HepG2 (cell line): Measurements from ENCODE around the gene UBQLN4. TPM values are rescaled to one million over a fixed set of nuclear protein-coding genes. Genes with fewer than 3 reads are reported as not detected.

Experiments
- ATAD3A ChIP-seq: sonication (generic); formaldehyde crosslinking; IDR thresholded peaks from 2 replicates; pipeline ENCODE4 v1.4.0; 2020; ENCODE audit warnings: missing genetic modification reagents
- GATAD1 ChIP-seq: IDR thresholded peaks from 2 replicates; pipeline ENCODE4 v1.6.1; 2016; ENCODE audit warnings: missing genetic modification reagents, missing compliant biosample characterization
- IKZF4 ChIP-seq: sonication (generic); formaldehyde crosslinking; IDR thresholded peaks from 2 replicates; pipeline ENCODE4 v1.5.1; 2020; ENCODE audit warnings: borderline replicate concordance, mild to moderate bottlenecking, low read depth, missing genetic modification reagents; ENCODE audit errors: not compliant biosample characterization
- KAT8 ChIP-seq: IDR thresholded peaks from 2 replicates; pipeline ENCODE4 v1.6.1; 2016; ENCODE audit warnings: missing genetic modification reagents, missing compliant biosample characterization
- SATB2 ChIP-seq: sonication (generic); formaldehyde crosslinking; IDR thresholded peaks from 2 replicates; pipeline ENCODE4 v1.5.0; 2020; ENCODE audit warnings: missing genetic modification reagents
- YEATS4 ChIP-seq: sonication (generic); formaldehyde crosslinking; IDR thresholded peaks from 2 replicates; pipeline ENCODE4 v1.4.0; 2020; ENCODE audit warnings: missing genetic modification reagents, borderline replicate concordance
- ZNF10 ChIP-seq: sonication (generic); formaldehyde crosslinking; IDR thresholded peaks from 2 replicates; pipeline ENCODE4 v1.4.0; 2020; ENCODE audit warnings: mild to moderate bottlenecking, low read depth, missing genetic modification reagents, borderline replicate concordance
- ZNF180 ChIP-seq: sonication (generic); formaldehyde crosslinking; IDR thresholded peaks from 2 replicates; pipeline ENCODE4 v1.4.0; 2020; ENCODE audit warnings: low read depth, missing genetic modification reagents, borderline replicate concordance
- ZNF777 ChIP-seq: sonication (generic); formaldehyde crosslinking; IDR thresholded peaks from 2 replicates; pipeline ENCODE4 v1.4.0; 2020; ENCODE audit warnings: missing genetic modification reagents
- polyA plus RNA-seq, 8 experiments: library from polyadenylated mRNA; depleted of rRNA in 3 of 8; stranded (reverse) in 7 of 8; unstranded in 1 of 8; fragments of >200 nt; fragmentation: Illumina TruSeq in 4 of 8; extraction: Trizol in 4 of 8; gene quantifications; 2 replicates each; pipeline versions ENCODE4 v1.2.1 to v1.2.3, GENCODE V29; 2011 to 2016; ENCODE audit warnings: low read depth in 4 of 8, missing spikeins in 1 of 8, mixed read lengths in 1 of 8; ENCODE audit not compliant: insufficient read depth in 1 of 8
- total RNA-seq, 5 experiments: library from RNA; depleted of rRNA; stranded (reverse); fragments of >200 nt; fragmentation: Illumina TruSeq; extraction: Trizol; gene quantifications; 2 replicates each; pipeline ENCODE4 v1.2.3, GENCODE V29; 2016; ENCODE audit warnings: low read depth in 1 of 5
- TF ChIP-seq, protein P1 (sequence below): sonication (generic); formaldehyde crosslinking; IDR thresholded peaks from 2 replicates; pipeline ENCODE4 v1.5.0; 2020; ENCODE audit warnings: missing genetic modification reagents, mild to moderate bottlenecking, borderline replicate concordance
- TF ChIP-seq, protein P2 (sequence below), 2 experiments: sonication (generic) in 1 of 2; formaldehyde crosslinking in 1 of 2; IDR thresholded peaks; 2 replicates each; pipeline versions ENCODE4 v1.4.0 to v1.6.1; 2016 to 2020; ENCODE audit warnings: borderline replicate concordance in 1 of 2, low read depth in 1 of 2, mild to moderate bottlenecking in 1 of 2, missing genetic modification reagents in 1 of 2
- TF ChIP-seq, protein P3 (sequence below): sonication (generic); formaldehyde crosslinking; IDR thresholded peaks from 2 replicates; pipeline ENCODE4 v1.5.0; 2020; ENCODE audit warnings: mild to moderate bottlenecking, missing genetic modification reagents, borderline replicate concordance
- TF ChIP-seq, protein P4 (sequence below), 2 experiments: fragments of 450-650 bp in 1 of 2; sonication (generic) in 1 of 2; formaldehyde crosslinking; IDR thresholded peaks; 2 replicates each; pipeline versions ENCODE4 v1.5.0 to v1.8.0; 2020 to 2022; ENCODE audit warnings: mild to moderate bottlenecking in 1 of 2, missing genetic modification reagents in 1 of 2
- TF ChIP-seq, protein P5 (sequence below): sonication (generic); formaldehyde crosslinking; IDR thresholded peaks from 2 replicates; pipeline ENCODE4 v1.4.0; 2020; ENCODE audit warnings: missing genetic modification reagents, borderline replicate concordance

UBQLN4 gene
- total and polyA plus RNA-seq, 2 of the 13 experiments (the other 11 are each of a cell fraction or from before 2014, with no cell fraction given) = 31.5 to 39.8 TPM

DNA sequence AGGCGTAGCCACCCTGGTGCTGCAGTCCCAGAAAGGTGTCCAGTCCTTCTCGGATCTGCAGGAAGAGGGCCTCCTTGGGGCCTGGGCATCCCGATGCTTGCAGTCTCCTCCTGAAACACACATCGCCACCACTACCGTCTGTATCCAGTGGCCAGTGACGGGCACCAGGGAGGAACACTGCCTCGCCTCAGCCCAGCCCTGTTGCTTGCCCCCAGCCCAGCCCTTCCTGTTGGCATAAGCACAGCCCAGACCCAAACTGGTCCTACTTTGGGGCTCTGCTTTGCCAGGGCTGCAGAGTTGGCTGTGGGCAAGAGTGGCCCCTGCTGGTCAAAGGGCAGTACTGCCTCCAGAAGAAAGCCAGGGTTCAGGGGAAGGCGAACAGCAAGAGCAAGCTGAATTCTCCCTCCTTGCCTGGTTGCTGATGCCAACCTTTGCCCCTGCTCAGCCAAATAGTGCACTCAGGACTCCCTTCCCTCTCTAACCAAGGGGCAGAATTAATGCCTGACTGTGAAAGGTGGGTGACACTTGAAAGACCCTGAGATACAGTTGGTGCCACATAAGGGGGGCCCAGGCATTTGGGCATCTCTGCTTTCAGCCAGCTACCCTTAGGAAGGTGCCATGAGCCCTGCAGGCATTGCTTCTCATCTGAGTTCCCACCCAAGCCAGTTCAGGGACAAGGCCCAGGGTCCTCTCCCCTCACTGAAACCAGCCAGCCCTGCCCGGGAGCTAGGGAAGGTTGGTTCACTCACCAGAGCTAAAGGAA lies 64.2 kb downstream of the UBQLN4 start (continued):
- TF ChIP-seq, protein P1, sequence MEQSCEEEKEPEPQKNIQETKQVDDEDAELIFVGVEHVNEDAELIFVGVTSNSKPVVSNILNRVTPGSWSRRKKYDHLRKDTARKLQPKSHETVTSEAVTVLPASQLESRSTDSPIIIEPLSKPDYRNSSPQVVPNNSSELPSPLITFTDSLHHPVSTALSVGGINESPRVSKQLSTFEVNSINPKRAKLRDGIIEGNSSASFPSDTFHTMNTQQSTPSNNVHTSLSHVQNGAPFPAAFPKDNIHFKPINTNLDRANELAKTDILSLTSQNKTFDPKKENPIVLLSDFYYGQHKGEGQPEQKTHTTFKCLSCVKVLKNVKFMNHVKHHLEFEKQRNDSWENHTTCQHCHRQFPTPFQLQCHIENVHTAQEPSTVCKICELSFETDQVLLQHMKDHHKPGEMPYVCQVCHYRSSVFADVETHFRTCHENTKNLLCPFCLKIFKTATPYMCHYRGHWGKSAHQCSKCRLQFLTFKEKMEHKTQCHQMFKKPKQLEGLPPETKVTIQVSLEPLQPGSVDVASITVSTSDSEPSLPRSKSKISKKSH (CRISPR knock-in tag) = 0 out of 2 replicates have a peak, but pooled peaks have one; percentile 32
- TF ChIP-seq, protein P2, sequence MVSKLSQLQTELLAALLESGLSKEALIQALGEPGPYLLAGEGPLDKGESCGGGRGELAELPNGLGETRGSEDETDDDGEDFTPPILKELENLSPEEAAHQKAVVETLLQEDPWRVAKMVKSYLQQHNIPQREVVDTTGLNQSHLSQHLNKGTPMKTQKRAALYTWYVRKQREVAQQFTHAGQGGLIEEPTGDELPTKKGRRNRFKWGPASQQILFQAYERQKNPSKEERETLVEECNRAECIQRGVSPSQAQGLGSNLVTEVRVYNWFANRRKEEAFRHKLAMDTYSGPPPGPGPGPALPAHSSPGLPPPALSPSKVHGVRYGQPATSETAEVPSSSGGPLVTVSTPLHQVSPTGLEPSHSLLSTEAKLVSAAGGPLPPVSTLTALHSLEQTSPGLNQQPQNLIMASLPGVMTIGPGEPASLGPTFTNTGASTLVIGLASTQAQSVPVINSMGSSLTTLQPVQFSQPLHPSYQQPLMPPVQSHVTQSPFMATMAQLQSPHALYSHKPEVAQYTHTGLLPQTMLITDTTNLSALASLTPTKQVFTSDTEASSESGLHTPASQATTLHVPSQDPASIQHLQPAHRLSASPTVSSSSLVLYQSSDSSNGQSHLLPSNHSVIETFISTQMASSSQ (IDR thresholded peaks at IDR 0.05; ENCODE audit: low read depth) = no peak
- TF ChIP-seq, protein P2 (CRISPR knock-in tag; IDR thresholded peaks at IDR 0.05; ENCODE audit: borderline replicate concordance) = no peak
- TF ChIP-seq KAT8 (CRISPR knock-in tag) (0 out of 2 replicates have a peak, but pooled peaks have one; percentile 49), ZNF180 (CRISPR knock-in tag) (no peak), YEATS4 (no peak), ATAD3A (no peak), SATB2 (CRISPR knock-in tag) (no peak), ZNF777 (no peak), IKZF4 (CRISPR knock-in tag) (no peak), ZNF10 (no peak), GATAD1 (CRISPR knock-in tag) (peak; percentile 46; the same call in 1 of the 2 replicates)
- TF ChIP-seq, protein P3, sequence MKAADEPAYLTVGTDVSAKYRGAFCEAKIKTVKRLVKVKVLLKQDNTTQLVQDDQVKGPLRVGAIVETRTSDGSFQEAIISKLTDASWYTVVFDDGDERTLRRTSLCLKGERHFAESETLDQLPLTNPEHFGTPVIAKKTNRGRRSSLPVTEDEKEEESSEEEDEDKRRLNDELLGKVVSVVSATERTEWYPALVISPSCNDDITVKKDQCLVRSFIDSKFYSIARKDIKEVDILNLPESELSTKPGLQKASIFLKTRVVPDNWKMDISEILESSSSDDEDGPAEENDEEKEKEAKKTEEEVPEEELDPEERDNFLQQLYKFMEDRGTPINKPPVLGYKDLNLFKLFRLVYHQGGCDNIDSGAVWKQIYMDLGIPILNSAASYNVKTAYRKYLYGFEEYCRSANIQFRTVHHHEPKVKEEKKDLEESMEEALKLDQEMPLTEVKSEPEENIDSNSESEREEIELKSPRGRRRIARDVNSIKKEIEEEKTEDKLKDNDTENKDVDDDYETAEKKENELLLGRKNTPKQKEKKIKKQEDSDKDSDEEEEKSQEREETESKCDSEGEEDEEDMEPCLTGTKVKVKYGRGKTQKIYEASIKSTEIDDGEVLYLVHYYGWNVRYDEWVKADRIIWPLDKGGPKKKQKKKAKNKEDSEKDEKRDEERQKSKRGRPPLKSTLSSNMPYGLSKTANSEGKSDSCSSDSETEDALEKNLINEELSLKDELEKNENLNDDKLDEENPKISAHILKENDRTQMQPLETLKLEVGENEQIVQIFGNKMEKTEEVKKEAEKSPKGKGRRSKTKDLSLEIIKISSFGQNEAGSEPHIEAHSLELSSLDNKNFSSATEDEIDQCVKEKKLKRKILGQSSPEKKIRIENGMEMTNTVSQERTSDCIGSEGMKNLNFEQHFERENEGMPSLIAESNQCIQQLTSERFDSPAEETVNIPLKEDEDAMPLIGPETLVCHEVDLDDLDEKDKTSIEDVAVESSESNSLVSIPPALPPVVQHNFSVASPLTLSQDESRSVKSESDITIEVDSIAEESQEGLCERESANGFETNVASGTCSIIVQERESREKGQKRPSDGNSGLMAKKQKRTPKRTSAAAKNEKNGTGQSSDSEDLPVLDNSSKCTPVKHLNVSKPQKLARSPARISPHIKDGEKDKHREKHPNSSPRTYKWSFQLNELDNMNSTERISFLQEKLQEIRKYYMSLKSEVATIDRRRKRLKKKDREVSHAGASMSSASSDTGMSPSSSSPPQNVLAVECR (CRISPR knock-in tag) = peak; percentile 16; the same call in 1 of the 2 replicates
- TF ChIP-seq, protein P4, sequence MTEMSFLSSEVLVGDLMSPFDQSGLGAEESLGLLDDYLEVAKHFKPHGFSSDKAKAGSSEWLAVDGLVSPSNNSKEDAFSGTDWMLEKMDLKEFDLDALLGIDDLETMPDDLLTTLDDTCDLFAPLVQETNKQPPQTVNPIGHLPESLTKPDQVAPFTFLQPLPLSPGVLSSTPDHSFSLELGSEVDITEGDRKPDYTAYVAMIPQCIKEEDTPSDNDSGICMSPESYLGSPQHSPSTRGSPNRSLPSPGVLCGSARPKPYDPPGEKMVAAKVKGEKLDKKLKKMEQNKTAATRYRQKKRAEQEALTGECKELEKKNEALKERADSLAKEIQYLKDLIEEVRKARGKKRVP (CRISPR knock-in tag; IDR thresholded peaks at IDR 0.05) = no peak
- TF ChIP-seq, protein P5, sequence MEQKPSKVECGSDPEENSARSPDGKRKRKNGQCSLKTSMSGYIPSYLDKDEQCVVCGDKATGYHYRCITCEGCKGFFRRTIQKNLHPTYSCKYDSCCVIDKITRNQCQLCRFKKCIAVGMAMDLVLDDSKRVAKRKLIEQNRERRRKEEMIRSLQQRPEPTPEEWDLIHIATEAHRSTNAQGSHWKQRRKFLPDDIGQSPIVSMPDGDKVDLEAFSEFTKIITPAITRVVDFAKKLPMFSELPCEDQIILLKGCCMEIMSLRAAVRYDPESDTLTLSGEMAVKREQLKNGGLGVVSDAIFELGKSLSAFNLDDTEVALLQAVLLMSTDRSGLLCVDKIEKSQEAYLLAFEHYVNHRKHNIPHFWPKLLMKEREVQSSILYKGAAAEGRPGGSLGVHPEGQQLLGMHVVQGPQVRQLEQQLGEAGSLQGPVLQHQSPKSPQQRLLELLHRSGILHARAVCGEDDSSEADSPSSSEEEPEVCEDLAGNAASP (CRISPR knock-in tag) = no peak
